C4-2B (cell line): ENCODE results near the gene ARL6IP1.
"Not testable (repeated sequence)": the region's sequence is repeated elsewhere in the genome, so short reads cannot be mapped to it uniquely, and the experiment has no call there.

Experiments
- CTCF ChIP-seq: fragments of 450-650 bp; conservative IDR thresholded peaks from 2 replicates; pipeline ENCODE4 v1.5.1; 2017; ENCODE audit warnings: mild to moderate bottlenecking
- ZFX ChIP-seq: fragments of 450-650 bp; IDR thresholded peaks from 2 replicates; pipeline ENCODE4 v1.6.1; 2017

- TF ChIP-seq CTCF, ZFX: not testable (repeated sequence)
Observed at GRCh38 chr16:18757960-18758660, 43.2 kb downstream of the ARL6IP1 start.
